Myocyte (in vitro differentiated cells): ENCODE results near the gene NANOS3. TPM values are rescaled to one million over a fixed set of nuclear protein-coding genes. Genes with fewer than 3 reads are reported as not detected.

Experiments used
- DNase-seq: peaks from one replicate; pipeline ENCODE4 v3.0.0-alpha.2; 2012; ENCODE audit warnings: low read depth
- polyA plus RNA-seq: library from polyadenylated mRNA; unstranded; fragments of >200 nt; gene quantifications from one replicate; pipeline ENCODE4 v1.2.1, GENCODE V29; 2012; ENCODE audit warnings: missing spikeins
- total RNA-seq: library from RNA; depleted of rRNA; stranded (reverse); fragments of >200 nt; gene quantifications from 2 replicates; pipeline ENCODE4 v1.2.3, GENCODE V29; 2014

The NANOS3 gene
- total RNA-seq: 0.83 TPM in 1 of 2 replicates, not detected in the other
- 6.0 TPM for polyA plus RNA-seq

DNA sequence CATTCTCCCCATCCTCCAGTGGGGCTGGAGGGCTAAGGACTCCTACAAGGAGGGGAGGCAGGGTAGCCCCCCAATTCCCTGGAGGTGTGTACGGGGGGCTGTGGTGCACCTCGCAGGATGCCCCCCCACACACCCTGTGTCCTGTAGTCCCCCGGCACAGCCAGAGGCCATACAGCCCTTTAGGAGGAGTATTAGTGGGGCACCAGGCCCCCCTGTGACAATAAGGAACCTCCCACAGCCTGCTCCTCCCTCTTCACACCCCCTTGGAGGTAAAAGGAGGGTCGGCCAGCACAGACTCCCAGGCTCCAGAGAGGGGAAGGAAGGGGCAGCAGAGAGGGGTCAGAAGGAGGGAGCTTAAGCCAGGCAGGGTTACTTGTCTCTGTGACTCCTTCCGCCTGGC, at the start of gene NANOS3:
NANOS3 (plus strand) TSS at position 301 of the 400 bp plus-strand sequence. CDS start 115 bp downstream, outside the sequence.
- DNase-seq: no peak

DNA sequence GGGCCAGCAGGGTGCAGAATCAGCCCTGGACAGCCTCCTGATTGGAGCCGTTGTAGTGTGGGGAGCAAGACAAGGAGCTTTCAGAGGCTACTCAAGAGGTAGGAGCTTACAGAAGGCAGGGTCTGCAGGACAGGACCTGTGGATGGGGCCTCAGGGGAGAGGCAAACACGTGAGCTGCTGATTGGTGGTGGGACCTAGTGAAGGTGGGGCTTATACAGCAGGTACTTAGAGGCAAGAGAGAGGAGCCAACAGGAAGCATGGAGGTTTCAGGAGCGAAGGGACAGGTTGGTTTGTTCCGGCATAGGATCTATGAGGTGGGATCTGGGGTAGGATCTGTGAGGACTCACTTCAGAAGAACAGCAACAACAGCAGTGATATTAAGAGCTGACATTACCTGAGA, 49.3 kb upstream of the NANOS3 start:
- no peak for DNase-seq

DNA sequence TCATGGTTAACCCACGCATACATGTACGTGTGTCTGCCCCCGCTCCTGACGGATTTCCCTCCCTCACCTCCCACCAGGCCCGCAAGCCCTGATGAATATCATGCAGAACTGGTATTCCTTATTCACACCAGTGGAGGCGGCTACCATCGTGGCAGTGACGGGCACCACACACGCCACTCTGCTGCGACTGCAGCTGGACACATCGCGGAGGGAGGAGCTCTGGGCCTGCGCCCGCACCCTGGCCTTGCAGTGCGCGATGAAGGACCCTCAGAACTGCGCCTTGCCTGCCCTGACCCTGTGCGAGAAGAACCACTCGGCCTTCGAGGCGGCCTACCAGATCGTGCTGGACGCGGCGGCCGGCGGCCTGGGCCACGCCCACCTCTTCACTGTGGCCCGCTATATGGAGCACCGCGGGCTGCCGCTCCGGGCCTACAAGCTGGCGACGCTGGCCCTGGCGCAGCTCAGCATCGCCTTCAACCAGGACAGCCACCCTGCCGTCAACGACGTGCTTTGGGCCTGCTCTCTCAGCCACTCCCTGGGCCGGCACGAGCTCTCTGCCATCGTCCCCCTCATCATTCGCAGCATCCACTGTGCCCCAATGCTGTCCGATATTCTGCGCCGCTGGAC, 46.7 kb upstream of the NANOS3 start:
- DNase-seq: no peak

DNA sequence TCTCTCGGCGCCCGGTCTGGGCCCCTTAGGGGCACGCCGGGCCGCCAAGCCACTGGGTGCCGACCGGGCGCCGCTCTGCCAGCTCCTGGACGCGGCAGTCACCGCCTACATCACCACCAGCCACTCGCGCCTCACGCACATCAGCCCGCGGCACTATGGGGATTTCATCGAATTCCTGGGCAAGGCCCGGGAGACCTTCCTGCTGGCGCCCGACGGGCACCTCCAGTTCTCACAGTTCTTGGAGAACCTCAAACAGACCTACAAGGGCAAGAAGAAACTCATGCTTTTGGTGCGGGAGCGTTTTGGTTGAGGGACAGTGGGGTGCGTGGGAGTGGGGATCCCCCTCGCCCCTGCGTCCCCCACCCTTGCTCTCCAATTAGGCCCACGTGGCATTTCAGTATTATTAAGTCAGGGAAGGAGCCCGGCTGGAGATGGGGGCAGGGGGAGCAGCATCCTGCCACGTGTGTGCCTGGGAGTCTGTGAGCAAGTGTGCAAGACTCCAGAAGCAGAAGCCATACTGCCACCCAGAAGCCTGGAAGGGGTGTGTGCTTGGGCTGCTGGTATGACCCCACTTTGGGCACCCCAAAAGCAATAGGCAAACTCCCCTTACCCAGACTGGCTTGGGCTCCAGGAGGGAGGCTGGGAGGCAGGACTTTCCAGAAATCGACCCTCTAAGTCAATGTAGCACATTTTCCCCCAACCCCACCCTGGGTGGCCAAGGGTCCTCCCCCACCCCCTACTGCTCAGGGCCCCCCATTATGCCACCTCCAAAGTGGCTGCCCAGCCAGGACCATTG, 46.0 kb upstream of the NANOS3 start:
- DNase-seq: no peak

DNA sequence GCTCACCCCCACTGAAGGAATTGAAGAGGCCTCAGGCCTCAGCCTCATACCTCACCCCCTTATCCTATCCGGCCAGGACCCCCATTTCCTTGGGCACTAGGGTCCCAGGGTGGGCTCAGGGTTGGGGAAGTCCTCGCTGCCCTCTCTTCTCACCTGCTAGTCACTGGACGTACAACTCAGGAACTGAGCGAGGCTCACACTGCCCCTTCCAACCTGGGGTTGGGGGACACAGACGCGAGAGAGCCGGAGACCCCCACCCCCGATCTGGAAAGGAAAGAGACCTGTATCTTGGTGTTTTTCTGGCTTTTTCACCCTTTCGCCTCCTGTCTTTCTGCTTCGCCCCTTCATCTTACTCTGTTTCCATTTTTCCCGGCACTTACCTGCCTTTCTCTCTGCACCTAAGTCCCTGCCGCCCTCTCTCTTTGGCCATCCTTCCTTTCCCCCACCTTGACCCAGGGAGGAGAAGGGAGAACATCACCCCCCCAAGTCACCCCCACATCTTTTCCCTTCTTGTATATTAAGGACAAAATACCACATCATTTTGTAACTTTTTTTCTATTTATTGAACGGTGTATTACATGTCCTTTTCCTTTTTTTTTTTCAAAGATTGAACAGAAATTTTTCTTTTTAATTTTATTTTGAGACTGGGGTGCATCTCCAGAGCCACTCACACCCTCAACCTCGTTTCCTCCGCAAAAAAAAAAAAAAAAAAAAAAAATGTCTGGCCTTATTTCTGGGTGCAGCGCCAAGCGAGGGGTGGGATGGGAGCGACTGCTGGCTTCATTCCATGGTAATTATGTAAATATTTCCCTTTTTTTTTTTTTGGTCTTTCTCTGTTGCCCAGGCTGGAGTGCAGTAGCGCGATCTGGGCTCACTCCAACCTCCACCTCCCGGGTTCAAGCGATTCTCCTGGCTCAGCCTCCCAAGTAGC, 45.1 kb upstream of the NANOS3 start:
- no peak for DNase-seq

DNA sequence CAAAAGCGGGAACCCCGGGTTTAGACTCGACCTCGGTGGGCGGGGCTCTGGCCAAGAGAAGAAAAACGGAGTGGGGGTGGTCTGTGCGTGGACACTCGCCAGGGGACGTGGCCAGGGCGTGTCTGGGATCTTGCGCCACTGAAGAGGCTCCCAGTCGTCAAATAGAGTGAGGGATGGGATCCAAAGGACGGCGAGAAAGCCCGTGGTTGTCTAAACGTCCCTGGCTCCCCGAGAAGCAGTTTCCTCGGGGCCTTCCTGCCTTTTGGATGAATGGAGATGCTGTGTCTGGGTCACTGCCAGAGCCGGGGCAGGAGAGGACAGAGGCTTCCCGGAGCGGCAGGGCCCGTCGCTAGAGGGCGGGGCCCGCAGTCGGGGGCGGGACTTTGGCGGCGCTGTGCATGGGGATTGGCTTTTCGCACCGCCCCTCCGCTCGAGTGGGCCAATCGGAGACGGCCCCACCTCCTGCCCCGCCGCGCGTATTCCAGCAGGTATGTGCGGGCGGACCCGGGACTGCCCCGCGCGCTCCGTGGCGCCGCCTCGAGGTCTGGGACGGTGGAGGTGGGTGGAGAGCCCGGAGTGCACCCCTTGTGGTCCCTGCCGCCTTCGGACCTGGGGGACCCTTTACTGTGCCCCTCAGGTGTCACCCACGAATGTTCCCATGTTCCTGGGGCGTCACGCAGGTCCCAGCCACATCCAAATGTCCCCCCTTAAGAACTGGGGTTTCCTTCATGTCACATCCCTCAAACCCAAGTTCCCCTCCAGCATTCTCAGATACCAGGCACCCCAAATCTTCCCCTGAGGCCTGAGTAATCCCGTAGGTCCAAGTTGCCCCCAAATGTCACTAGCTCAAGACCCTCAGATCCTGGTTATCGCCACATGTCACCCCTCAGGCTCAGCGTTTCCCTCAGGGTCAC, 43.3 kb upstream of the NANOS3 start:
- peak; percentile 84 for DNase-seq

DNA sequence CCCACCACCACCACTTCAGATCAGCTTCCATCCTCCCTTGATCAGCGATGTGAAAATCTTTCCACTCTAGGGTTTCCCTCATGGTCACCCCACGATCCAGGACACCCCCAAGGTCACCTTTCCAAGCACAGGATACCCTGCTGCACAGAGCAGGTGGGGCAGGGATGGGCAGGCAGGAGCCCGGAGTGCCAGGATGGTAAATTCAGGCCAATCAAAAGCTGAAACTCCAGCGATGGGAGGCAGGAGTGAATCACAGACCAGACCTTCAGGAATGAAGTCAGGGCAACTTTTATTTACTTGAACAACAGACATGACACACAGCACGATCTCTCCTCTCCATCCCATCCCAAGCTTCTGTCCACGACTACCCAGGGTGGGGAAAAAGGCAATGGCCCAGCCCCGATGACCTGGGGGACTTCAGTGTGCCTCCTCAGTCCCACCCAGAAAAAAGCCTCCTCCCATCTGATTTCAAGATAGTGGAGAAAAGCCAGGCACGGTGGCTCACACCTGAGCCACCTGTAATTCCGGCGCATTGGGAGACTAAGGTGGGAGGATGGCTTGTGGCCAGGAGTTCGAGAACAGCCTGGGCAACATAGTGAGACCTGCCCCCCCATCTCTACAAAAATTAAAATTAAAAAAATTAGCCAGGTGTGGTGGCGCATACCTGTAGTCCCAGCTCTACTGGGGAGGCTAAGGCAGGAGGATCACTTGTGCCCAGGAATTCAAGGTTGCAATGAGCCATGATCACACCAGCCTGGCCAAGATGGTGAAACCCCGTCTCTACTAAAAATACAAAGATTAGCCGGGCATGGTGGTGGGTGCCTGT, 42.5 kb upstream of the NANOS3 start:
- no peak for DNase-seq

DNA sequence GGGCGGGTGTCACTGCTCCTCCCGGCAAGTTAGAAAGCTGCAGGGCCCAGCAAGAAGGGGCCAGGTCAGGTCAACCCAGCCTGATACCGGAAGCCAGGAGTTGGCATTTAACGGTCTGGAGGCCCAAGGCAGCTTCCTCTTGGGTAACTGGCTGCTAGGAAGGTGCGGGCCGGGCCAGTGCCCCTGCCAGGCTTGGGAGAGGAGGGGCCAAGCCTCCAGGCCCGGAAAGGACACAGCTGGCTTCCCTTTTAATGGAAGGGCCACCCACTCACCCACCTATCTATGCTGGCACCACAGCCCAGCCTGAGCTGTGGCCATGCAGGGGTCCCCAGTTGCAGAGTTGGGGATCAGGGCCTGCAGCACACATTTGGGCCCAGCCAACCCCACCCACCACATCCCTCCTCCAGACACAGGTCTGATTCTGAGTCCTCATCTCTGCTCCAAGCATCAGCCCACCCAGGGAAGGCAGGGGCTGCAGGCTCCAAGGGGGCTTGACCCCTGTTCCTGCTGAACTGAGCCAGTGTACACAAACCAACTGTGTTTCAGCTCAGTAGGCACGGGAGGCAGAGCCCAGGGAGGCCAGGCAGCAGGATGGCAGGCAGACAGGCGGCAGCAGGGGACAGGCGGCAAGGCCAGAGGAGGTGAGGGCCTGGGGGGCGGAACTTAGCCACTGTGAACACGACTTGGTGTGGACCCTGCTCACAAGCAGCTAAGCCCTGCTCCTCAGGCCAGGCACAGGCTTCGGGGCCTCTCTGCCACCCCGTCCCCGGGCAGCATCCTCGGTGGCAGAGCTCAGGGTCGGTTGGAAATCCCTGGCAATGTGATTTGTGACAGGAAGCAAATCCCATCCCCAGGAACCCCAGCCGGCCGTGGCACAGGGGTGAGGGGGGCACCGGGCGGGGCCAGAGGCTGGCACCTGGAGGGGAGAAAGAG, 40.9 kb upstream of the NANOS3 start:
- DNase-seq: no peak

DNA sequence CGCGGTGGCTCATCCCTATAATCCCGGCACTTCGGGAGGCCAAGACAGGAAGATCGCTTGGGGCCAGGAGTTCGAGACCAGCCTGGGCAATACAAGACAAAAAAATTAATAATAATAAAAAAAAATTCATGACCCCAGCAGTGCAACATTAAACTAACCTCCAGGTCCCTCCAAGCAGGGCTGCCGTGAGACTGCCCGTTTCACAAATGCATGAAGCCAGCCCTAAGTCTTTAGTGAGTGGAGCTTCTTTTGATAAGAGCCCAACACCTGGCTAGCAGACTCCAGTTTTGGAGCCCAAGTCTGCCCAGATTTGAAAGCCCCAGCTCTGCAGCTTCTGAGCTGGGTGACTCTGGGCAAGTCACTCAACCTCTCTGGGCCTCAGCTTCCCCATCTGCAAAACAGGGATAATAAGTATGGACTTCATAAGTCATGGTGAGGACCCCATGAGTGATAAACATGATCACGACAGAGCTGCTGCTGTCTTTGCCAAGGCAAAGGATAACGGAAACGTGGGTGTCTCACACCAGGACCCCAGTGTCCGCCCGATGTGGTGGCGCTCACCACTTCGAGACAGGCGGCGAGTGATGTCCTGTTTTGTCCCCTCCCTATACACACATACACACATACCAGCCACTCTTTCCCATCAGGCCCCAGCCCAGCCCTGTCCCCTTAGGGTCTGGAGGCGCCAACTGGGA, 38.4 kb upstream of the NANOS3 start:
- no peak for DNase-seq

DNA sequence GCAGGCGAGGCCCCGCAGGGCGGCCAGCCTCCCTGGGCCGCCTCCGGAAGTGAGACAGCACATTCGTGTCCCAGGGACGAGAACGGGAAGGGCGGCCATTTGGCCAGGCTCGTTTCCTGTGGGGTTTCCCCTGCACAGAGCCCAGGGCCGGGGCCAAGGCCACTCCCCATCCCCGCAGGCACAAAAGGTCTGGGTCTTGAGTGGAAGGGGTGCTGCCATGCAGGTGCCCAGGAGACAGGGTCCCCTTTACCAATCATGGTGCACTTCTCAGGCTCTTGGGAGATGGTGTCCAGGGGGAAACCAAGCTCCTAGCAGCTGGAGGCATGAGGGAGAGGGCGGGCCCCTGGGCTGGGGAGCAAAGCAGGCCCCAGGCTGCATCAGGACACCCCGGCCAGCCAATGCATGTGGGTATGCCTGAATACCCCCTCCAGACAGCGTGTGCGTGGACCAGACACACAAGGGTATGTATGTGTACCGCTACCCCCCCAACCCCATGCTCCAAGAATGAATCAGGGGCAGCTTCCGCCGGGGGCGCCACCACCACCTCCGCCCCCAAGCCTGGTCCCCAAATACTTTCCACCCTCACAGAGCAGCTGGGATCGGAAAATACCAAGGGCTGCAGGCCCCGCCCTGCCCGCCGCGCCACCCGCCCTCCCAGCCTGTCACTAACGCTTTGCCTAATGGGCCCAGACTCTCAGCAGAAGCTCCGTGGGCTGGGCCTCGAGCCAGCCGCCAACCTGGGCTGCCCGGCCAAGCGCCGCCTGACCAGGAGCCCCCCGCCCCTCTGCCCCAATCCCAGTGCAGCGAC, 37.6 kb upstream of the NANOS3 start:
- peak; percentile 94 for DNase-seq

DNA sequence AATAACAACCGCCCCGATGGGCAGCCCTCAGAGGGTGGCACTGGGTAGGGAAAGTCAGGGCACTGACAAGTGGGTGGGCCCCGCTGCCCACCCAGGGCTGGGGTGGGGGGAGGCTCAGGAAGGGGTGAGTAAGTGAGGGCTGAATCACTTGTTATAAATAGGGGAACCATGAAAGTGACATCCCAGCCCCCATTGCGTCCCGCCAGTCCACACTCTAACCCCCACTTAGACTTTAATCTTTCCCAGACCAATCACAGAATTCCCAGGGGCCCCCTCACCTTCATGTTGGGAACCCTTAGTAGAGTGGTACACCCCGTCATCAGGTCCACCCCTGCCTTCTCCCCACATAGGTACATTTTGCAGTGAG, 37.0 kb upstream of the NANOS3 start:
- DNase-seq: no peak

DNA sequence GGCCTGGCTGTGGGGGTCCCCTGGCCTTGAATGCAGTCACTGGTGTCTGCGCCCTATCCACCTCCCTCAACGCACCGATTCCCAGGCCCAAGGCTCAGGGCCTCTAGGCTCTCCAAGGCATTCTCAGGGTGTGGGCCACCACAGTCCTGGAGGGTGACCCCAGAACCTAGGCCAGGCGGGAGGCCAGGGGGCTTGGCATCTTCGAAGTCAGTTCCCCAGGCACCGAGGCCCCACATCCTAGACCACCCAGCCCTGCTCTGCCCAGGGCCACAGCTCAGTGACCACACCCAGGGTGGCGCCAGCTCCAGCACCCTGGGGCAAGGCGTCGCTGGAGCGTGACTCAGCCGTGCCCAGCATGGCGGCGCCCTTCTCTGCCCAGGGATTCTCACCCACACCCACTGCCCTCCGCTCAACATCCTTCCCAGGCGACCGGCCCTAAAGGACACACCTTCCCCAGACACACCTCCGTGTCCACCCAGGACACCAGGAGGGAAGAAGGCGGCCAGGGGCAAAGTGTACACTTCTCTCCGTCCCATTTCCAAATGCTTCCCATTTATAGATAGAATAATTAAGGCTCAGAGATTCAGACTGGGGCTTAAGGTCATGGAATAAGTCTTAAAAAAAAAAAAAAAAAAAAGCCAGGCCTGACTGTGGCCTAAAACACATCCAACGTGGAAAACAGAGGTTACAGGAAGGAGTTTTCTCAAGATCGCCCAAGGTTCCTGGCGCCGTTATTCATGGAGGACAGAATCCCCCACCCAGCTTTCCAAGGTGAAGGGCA, 36.4 kb upstream of the NANOS3 start:
- DNase-seq: peak; percentile 80

DNA sequence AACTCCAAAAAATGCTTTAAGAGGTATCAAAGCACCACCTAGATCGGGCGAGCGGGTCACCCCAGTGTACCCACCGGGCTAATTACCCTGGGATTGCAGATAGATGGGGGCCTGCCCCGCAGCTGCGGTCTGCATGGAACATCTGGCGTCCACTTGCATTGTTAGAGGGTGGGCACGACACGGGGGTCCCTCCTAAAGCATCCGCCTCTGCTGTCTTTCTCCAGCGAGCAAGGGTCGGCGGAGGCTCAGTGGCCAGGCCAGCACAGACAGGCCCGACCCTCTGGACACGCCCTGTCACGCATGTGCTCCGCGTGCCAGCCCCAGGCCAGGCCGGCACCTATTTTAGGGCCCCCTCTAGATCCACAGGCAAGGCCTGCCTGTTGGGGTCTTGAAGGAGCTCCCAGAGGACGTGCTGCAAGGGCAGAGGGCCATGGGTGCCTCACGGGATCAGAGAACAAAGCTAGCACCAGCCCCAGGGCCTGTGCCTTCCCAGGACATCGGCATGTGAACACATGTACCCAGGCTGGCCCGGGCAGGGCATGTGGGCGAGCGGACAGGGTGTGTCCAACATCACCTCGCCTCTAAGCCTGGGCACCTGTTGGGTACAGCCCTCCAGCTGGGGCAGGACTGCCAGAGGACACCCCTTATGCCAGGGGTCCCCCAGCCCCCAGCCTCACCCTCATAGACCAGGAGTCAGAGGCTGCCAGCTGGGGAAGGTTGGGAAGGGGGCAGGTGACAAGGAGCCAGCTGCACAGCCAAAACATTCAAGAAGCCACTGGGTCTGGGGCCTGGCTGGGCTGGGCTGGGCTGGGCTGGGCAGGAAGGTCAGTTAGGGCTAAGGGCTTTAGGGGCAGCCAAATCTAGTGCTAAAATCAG, 35.6 kb upstream of the NANOS3 start:
- DNase-seq: peak; percentile 89

DNA sequence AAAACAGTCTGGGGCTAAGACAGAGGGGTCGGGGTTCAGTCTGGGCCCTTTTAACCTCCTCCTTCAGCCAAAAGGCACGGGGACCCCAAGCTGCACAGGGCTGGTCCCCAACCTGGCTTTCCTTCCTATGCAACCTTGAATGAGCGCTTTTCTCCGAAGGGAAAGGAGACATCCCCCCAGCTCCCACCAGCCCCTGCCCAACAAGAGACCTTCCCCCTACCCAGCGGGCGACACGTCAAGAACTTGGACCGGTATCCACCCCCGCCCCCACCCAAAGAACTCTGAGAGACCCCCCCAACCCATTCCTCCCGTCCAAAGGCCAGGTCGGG, 35.0 kb upstream of the NANOS3 start:
- no peak for DNase-seq

DNA sequence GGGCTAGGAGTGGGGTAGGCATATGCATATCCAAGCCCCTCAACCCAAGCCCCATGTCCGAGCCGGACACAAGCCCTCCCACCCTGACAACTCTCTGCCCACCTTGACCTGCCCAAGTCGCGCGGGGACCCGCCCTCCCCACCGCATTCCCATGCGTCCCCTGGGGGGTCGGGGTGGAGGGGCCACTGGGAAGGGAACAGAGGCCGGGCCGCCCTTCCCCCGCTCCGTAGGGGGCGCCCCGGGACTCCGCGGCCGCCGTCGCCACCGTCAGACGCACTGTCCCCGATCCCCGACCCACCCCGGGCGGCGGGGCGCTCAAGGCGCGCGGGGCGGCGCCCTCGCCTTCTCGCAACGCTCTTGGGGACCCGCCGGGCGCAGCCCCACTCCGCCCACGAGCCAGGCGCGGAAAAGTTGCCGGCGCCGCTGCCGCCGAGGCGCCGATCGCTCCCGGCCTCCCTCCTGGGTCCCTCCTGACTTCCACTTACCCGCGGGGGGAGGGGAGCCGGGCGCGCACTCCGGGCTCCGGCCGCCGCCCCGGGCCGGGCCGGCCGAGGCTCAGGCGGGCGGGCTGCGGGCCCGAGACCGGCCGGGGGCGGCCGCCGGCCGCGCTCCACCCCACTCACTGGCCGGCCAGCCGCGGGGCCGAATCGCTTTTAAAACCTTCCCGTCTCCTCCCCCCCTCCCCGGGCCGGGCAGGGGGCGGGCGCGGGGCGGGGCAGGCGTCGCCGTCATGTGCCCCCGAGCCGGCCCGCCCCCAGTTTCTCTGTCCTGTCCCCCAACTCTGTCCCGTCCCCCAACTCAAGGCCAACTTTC, 34.4 kb upstream of the NANOS3 start:
- DNase-seq: peak; percentile 85
